ENCODE data around the gene SMTN.
"Not testable (repeated sequence)": the region's sequence is repeated elsewhere in the genome, so short reads cannot be mapped to it uniquely, and the experiment has no call there.

SMTN gene

DNA sequence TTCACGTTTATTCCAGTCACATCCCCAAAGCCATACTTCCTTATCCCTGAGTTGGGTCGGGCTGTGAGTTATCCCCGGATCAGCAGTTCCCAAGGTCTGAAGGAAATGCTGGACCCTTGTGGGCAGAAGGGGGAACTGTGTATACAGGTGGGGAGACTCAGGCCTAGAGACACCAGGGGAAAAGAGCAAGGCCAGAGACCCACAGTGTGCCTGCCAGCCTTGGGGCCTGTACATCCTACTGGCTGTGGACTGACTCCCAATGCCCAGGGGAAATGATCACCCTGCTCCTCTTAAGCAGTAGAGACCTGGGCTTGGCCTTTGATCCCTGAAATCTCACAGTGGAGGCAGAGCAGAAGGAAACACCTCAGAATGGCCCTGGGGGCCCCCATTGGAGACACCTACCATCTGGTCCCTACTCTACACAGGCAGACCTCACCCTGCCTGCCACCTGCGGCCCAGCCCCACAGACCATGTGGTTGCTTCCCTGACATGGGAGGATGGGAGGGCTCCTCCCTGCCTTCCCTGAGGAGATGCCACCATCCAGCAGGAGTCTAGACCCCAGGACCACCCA, 25.0 kb downstream of the SMTN start:
- H3K4me1 Mint-ChIP-seq = peaks cover 24% of the 10 kb centered on the region
- H3K9me3 Mint-ChIP-seq = no peaks in the 10 kb centered on the region
- H3K4me3 Mint-ChIP-seq = peak overlapping the region; percentile 85
- no peak for DNase-seq (ENCODE audit: low spot score in 2 of 2)
- no peak for ATAC-seq (replicated peaks; ENCODE audit: extremely low read depth, poor library complexity, severe bottlenecking)
- H3K27me3 Mint-ChIP-seq = no peaks in the 10 kb centered on the region
- H3K36me3 Mint-ChIP-seq (ENCODE audit: insufficient read depth) = peaks cover 9% of the 10 kb centered on the region
- peak overlapping the region; percentile 91 for H3K27ac Mint-ChIP-seq (ENCODE audit: low read depth)

DNA sequence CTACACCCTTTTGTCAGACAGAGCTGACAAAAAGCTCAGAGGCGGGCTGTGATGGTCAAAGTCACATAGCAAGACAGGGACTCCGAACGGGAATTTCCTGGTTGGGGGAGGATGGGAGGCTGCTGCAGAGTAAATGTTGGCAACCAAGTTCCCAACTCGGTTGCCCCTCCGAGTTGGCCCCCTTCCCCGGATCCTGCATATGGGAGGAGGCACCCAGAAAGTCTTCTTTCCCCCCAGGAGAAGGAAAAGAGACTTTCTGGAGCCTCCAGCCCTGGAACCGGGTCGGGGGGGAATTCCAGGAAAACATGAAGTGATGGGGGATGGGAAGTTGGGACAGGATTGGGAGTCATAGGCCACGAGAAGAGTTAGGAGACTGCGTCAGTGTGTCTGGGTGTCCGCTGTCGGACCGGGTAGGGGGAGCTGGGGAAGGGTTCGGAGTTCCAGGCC, 25.6 kb downstream of the SMTN start:
- ATAC-seq (replicated peaks; ENCODE audit: extremely low read depth, poor library complexity, severe bottlenecking) (no peak), DNase-seq (ENCODE audit: low spot score in 2 of 2) (no peak)
- H3K4me3 Mint-ChIP-seq = peak overlapping the region; percentile 85
- H3K4me1 Mint-ChIP-seq = peaks cover 24% of the 10 kb centered on the region
- H3K36me3 Mint-ChIP-seq (ENCODE audit: insufficient read depth) = peaks cover 9% of the 10 kb centered on the region
- no peaks in the 10 kb centered on the region for H3K9me3 Mint-ChIP-seq
- no peaks in the 10 kb centered on the region for H3K27me3 Mint-ChIP-seq
- H3K27ac Mint-ChIP-seq (ENCODE audit: low read depth) = peak overlapping the region; percentile 91

DNA sequence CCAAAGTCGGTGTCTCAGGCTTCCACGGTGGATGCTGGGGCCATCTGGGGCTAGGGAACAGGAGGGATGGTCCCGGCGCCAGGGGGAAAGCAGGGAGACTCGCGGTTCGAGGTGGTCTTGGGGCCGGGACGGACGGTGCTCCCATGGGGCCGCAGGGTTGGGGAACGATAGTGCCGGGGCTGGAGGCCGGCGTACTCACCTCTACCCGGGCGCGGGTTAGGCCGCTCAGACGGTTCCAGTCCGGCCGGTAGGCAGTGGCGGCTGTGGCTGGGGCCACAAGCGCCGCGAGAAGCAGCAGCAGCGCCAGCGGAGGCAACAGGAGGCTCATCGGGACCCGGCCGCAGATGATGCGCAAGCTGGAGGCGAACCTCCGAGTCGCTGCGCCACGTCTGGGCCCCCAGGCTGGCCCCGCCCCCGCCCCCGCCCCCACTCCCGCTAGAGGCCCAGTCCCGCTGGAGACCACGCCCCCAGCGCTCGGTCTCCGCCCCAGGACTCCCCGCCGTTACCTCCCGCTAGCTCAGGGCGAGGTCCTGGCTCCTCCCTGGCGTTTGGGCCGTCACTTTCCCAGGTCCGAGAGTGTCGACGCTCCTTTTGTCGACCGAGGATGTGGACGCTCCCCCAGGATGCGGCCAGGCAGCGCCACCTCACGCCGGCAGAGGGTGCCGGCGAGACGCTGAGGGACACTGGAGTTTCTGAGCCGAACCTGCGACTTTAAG, 26.2 kb downstream of the SMTN start, which contains the start of gene SELENOM:
TSS of gene SELENOM (minus strand) at position 391 of the 716 bp plus-strand sequence. CDS start at position 328, 63 bp downstream.
- Mint-ChIP-seq H3K9me3 (no peaks in the 10 kb centered on the region), H3K27me3 (no peaks in the 10 kb centered on the region), H3K27ac (ENCODE audit: low read depth) (peak within 1 kb of the TSS; percentile 91), H3K4me3 (peak within 1 kb of the TSS; percentile 85), H3K4me1 (peaks cover 24% of the 10 kb centered on the region), H3K36me3 (ENCODE audit: insufficient read depth) (peaks cover 9% of the 10 kb centered on the region)
- peak; percentile 57 to 70 for DNase-seq (ENCODE audit: low spot score in 2 of 2)
- peak; percentile 90 for ATAC-seq (replicated peaks; ENCODE audit: extremely low read depth, poor library complexity, severe bottlenecking)

DNA sequence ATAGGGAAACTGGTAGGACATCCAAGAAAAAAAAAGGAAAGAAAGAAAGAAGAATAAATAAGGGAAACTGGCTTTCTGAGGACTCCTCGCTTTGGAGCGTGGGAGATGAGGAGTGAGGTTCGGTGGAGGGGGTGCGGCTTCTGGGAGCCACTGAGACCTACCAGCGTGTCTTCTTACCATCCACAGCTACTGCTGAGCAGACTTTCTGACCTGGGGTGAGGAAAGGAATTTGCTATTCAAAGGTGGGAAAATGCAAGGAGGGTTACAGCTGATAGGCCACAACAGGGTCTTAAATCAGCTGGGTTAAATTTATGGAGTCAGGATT, 26.7 kb downstream of the SMTN start:
- DNase-seq (ENCODE audit: low spot score in 2 of 2) = no peak
- peak overlapping the region; percentile 91 for H3K27ac Mint-ChIP-seq (ENCODE audit: low read depth)
- peaks cover 9% of the 10 kb centered on the region for H3K36me3 Mint-ChIP-seq (ENCODE audit: insufficient read depth)
- H3K9me3 Mint-ChIP-seq = no peaks in the 10 kb centered on the region
- peaks cover 24% of the 10 kb centered on the region for H3K4me1 Mint-ChIP-seq
- peak; percentile 20 for ATAC-seq (replicated peaks; ENCODE audit: extremely low read depth, poor library complexity, severe bottlenecking)
- H3K27me3 Mint-ChIP-seq = no peaks in the 10 kb centered on the region
- H3K4me3 Mint-ChIP-seq = peak overlapping the region; percentile 85

DNA sequence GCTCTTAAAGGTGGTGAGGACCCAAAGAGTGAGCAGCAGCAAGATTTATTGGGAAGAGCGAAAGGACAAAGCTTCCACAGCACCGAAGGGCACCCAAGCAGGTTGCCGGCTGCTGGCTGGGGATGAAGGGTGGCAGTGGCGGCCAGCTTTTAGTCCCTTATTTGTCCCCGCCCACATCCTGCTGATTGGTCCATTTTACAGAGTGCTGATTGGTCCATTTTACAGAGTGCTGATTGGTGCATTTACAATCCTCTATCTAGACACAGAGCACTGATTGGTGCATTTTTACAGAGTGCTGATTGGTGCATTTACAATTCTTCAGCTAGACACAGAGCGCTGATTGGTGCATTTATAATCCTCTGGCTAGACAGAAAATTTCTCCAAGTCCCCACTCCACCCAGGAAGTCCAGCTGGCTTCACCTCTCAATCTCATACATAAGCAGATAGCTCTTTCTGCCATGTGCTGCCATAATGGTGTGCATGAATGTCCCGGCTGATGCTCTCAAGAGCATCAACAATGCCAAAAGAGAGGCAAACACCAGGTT, 31.5 kb downstream of the SMTN start:
- DNase-seq (ENCODE audit: low spot score in 2 of 2); H3K27me3 Mint-ChIP-seq; H3K27ac Mint-ChIP-seq (ENCODE audit: low read depth); H3K4me1 Mint-ChIP-seq; ATAC-seq (replicated peaks; ENCODE audit: extremely low read depth, poor library complexity, severe bottlenecking); H3K4me3 Mint-ChIP-seq; H3K9me3 Mint-ChIP-seq; H3K36me3 Mint-ChIP-seq (ENCODE audit: insufficient read depth): not testable (repeated sequence)

DNA sequence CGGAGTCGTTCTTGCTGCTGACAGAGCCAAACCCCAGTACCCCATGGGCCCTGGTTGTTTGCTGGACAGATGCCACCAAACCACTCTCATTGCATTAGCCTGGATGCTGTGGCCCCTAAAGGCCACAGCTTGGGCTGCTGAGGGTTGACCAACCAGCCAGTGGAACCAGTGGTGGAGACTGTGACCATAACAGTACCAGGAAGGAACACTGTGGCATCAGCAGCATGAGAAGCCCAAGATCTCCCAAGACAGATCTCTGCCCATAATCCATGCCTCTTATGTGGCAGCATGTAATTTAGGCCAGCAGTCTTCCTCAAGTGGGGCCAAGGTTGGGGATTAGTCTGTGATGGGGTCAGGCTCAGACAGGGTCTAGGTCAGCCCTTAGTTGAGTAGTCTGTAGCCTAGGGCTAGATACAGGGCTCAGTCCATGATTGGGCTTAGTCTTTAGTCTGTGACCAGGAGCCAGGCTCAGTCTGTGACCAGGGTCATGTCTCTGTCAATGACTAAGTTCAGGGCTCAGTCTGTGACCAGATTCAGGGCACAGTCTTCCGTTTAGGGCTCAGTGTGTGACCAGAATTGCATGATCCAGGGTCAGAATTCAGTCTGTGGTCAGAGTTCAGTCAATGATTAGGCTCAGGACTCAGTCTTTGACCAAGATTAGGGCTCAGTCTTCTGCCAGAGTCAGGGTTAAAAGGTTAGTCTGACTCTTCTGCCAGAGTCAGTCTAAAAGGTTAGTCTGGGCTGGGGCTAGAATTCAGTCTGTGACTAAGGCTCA, 37.1 kb downstream of the SMTN start:
- Mint-ChIP-seq H3K4me1 (no peaks in the 10 kb centered on the region), H3K4me3 (no peak overlapping the region), H3K36me3 (ENCODE audit: insufficient read depth) (peaks cover 2% of the 10 kb centered on the region), H3K9me3 (no peaks in the 10 kb centered on the region), H3K27ac (ENCODE audit: low read depth) (no peak overlapping the region), H3K27me3 (no peaks in the 10 kb centered on the region)
- ATAC-seq (replicated peaks; ENCODE audit: extremely low read depth, poor library complexity, severe bottlenecking) (no peak), DNase-seq (ENCODE audit: low spot score in 2 of 2) (no peak)

DNA sequence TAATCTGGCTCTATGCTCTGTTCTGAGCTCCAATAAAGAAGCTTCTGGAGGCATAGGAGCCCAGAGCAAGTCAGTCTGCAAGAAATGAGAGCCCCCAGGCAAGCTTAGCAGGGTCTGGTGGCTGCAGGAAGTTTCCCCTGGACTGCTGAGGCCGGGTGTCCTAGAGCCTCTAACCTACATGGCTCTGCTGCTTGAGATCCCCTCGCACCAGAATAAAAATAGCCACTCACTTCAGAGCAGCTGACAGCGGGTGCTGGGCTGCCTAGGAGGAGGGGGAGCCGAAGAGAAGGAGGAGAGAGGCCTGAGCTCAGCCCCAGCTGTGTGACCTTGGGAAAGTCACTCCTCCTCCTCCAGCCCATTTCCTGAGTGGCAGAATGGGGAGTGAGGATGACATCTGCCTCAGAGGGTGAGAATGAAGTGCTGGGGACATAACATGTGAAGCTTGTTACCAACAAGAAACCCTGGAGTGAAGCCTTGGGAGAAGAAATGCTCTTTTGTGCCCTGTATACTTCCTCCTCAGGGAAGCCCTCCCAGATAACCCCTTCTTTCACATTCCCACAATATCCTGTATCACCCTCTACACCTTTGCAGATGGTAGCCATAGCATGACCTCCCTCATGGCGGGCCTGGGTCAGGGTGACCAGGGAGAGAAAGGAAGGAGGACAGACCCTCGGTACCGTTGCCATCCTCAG, 38.1 kb downstream of the SMTN start:
- DNase-seq (ENCODE audit: low spot score in 2 of 2) = no peak
- no peaks in the 10 kb centered on the region for H3K4me1 Mint-ChIP-seq
- no peak overlapping the region for H3K27ac Mint-ChIP-seq (ENCODE audit: low read depth)
- no peaks in the 10 kb centered on the region for H3K27me3 Mint-ChIP-seq
- no peak overlapping the region for H3K4me3 Mint-ChIP-seq
- H3K9me3 Mint-ChIP-seq = no peaks in the 10 kb centered on the region
- no peak for ATAC-seq (replicated peaks; ENCODE audit: extremely low read depth, poor library complexity, severe bottlenecking)
- peaks cover 2% of the 10 kb centered on the region for H3K36me3 Mint-ChIP-seq (ENCODE audit: insufficient read depth)

DNA sequence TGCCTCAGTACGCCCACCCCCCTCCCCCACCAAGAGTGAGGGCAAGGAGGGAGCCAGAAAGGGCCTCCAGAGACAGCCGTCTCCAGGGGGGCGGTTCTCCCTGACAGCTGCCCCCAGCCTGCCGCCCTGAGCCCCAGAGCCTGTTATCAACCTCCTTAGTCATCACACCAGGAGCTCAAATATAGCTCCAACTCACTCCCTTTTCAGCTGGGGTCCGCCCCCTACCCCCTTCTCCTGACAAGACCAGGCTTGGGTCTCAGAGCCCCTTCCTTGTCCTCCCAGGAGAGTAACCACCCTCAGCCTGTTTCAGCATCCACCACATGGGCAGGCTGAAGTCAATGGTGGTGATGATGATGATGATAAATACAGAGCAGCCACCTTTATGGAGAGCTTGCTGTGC, 39.1 kb downstream of the SMTN start:
- H3K27ac Mint-ChIP-seq (ENCODE audit: low read depth) = peak overlapping the region; percentile 42

DNA sequence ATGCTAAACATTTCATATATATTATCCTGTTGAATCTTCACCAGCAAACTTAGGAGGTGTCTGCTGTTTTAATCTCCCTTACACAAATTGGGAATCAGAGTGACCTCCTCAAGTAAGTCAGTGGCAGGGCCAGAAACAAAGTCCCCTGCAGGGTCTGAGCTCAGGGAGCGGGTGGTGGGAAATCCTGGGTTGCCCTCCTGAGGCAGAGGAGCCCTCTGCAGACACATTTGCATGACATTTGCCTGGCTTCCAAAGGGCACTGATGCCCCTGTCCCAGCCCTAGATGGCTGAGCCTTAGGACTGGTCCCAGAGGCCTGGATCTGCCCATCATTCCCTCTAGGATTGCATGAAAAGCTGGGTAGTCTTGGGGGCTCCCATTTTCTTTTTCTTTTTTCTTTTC, 39.5 kb downstream of the SMTN start:
- no peaks in the 10 kb centered on the region for H3K4me1 Mint-ChIP-seq
- DNase-seq (ENCODE audit: low spot score in 2 of 2) (no peak), ATAC-seq (replicated peaks; ENCODE audit: extremely low read depth, poor library complexity, severe bottlenecking) (no peak)
- H3K36me3 Mint-ChIP-seq (ENCODE audit: insufficient read depth) = peaks cover 4% of the 10 kb centered on the region
- no peak overlapping the region for H3K27ac Mint-ChIP-seq (ENCODE audit: low read depth)
- no peaks in the 10 kb centered on the region for H3K27me3 Mint-ChIP-seq
- H3K9me3 Mint-ChIP-seq = no peaks in the 10 kb centered on the region
- no peak overlapping the region for H3K4me3 Mint-ChIP-seq

More for the DNA sequence above, 39.1 kb downstream of the SMTN start:
- Mint-ChIP-seq H3K4me3 (no peak overlapping the region), H3K9me3 (no peaks in the 10 kb centered on the region), H3K4me1 (no peaks in the 10 kb centered on the region), H3K27me3 (no peaks in the 10 kb centered on the region), H3K36me3 (ENCODE audit: insufficient read depth) (peaks cover 2% of the 10 kb centered on the region)
- DNase-seq (ENCODE audit: low spot score in 2 of 2) (no peak), ATAC-seq (replicated peaks; ENCODE audit: extremely low read depth, poor library complexity, severe bottlenecking) (no peak)

DNA sequence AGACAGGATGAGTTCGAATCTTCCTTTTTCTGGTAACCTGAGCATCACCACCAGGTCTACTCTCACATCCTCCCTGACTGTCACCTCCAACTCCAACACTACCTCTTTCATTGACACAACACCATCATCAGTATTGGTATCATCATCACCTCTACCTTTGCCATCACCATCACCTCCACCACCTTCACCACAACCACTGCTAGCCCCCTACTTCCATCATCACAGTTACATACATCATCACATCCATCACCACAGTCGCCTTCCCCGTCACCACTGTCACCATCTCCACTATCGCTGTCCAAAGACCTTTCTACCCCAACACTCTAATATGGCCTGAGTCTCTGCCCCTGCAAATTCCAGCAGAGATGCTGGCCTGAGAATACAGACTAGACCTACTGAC, 40.3 kb downstream of the SMTN start:
- no peak for ATAC-seq (replicated peaks; ENCODE audit: extremely low read depth, poor library complexity, severe bottlenecking)
- DNase-seq (ENCODE audit: low spot score in 2 of 2) = no peak
- Mint-ChIP-seq H3K36me3 (ENCODE audit: insufficient read depth) (peaks cover 4% of the 10 kb centered on the region), H3K27ac (ENCODE audit: low read depth) (no peak overlapping the region), H3K27me3 (no peaks in the 10 kb centered on the region), H3K4me3 (no peak overlapping the region), H3K9me3 (no peaks in the 10 kb centered on the region), H3K4me1 (no peaks in the 10 kb centered on the region)

DNA sequence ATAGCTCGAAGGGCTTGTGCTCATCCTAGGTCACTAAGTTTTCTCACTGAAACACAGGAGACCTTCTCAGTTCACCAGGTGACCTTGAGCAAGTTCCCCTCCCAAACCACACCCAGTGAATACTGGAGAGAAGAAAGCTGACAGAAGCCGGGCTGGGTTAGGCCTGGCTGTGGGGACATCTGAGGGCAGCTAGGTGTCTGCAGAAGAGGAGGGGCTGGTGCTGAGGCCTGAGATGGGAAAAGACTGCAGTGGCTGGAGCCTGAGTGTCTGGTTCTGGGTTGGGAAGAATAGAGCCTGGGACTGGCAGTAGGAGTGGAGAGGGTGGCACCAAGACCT, 41.0 kb downstream of the SMTN start:
- Mint-ChIP-seq H3K4me3 (no peak overlapping the region), H3K27ac (ENCODE audit: low read depth) (no peak overlapping the region), H3K27me3 (peaks cover 3% of the 10 kb centered on the region), H3K9me3 (no peaks in the 10 kb centered on the region), H3K36me3 (ENCODE audit: insufficient read depth) (peaks cover 4% of the 10 kb centered on the region), H3K4me1 (peaks cover 2% of the 10 kb centered on the region)
- no peak for DNase-seq (ENCODE audit: low spot score in 2 of 2)
- ATAC-seq (replicated peaks; ENCODE audit: extremely low read depth, poor library complexity, severe bottlenecking) = no peak

DNA sequence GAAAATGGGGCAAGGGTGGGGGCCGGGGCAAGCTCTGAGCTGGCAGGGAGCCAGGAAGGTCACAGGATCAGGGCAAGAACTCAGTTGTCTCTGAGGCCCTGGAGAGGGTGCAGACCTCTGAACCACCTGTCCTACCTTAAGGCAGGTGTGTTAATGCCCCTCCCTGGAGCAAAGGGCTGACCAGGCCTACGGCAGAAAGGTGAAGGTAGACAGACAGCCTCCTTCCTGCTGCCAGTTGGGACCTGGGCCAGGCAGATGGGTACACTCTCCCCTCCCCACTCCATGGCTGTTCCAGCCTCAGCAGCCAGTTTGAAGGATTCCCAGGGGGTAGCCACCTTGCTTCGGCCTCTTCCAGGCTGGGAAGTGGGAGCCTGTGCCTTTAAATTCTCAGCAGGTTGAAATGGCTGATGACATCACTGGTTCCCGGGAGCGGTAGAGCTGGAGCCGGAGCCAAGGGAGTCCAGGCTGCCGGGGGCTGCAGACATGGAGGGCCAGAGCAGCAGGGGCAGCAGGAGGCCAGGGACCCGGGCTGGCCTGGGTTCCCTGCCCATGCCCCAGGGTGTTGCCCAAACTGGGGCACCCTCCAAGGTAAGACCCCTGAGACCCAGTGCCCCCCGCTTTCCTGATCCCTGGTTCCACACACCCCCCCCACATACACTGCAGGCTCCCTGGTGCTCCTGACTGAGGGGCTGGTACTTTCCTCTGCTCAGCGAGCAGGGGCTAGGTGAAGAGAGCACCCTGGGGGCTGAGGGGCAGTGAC, 41.6 kb downstream of the SMTN start, which contains the start of gene INPP5J:
TSS of gene INPP5J (plus strand) at position 435 of the 760 bp plus-strand sequence. CDS start at position 484, 49 bp downstream.
- H3K4me3 Mint-ChIP-seq = no peak within 1 kb of the TSS
- peaks cover 4% of the 10 kb centered on the region for H3K36me3 Mint-ChIP-seq (ENCODE audit: insufficient read depth)
- DNase-seq (ENCODE audit: low spot score in 2 of 2) = no peak

More for the DNA sequence above, 41.6 kb downstream of the SMTN start, which contains the start of gene INPP5J:
- no peak for ATAC-seq (replicated peaks; ENCODE audit: extremely low read depth, poor library complexity, severe bottlenecking)
- Mint-ChIP-seq H3K27me3 (peaks cover 8% of the 10 kb centered on the region), H3K9me3 (no peaks in the 10 kb centered on the region), H3K4me1 (peaks cover 5% of the 10 kb centered on the region), H3K27ac (ENCODE audit: low read depth) (no peak within 1 kb of the TSS)

Data from central memory CD8-positive, alpha-beta T cell (primary cell).